Tibial nerve (tissue), 4 donors: ENCODE data around the gene BMP15. TPM values are rescaled to one million over a fixed set of nuclear protein-coding genes. Genes with fewer than 3 reads are reported as not detected.

Experiments used
- DNase-seq, 2 donors: peaks; one replicate each; pipeline ENCODE4 v3.0.0-alpha.2; 2019; ENCODE audit warnings: low spot score in 2 of 2
- H3K27ac ChIP-seq, 4 donors: fragments of 200-600 bp; sonication (generic) in 3 of 4; one replicate each; pipeline ENCODE4 v1.5.1; 2017 to 2019; ENCODE audit warnings: mild to moderate bottlenecking in 1 of 4
- H3K27me3 ChIP-seq, 2 donors: fragments of 200-600 bp; sonication (generic) in 1 of 2; one replicate each; pipeline versions ENCODE4 v1.5.1 to v1.6.0; 2017 to 2019
- H3K36me3 ChIP-seq, 3 donors: fragments of 200-600 bp; sonication (generic); one replicate each; pipeline ENCODE4 v1.5.1; 2018 to 2019
- H3K4me1 ChIP-seq, 4 donors: fragments of 200-600 bp; sonication (generic) in 3 of 4; one replicate each; pipeline ENCODE4 v1.5.1; 2017 to 2019
- H3K4me3 ChIP-seq, 4 donors: fragments of 200-600 bp; sonication (generic) in 3 of 4; one replicate each; pipeline ENCODE4 v1.5.1; 2017 to 2019; ENCODE audit warnings: mild to moderate bottlenecking in 1 of 4, moderate library complexity in 1 of 4
- H3K9me3 ChIP-seq, 4 donors: fragments of 200-600 bp; sonication (generic) in 3 of 4; one replicate each; pipeline ENCODE4 v1.5.1; 2017 to 2019
- CTCF ChIP-seq, 5 experiments: fragments of 200-600 bp in 3 of 5; fragments of 450-650 bp in 2 of 5; sonication (generic) in 3 of 5; IDR thresholded peaks; one replicate each; pipeline ENCODE4 v1.5.1; 2016 to 2019; ENCODE audit warnings: antibody characterized with exemption in 5 of 5, mild to moderate bottlenecking in 3 of 5, moderate library complexity in 2 of 5
- EP300 ChIP-seq, 2 donors: sonication (generic); formaldehyde crosslinking; IDR thresholded peaks; one replicate each; pipeline ENCODE4 v1.6.1; 2017; ENCODE audit warnings: antibody characterized with exemption in 2 of 2, mild to moderate bottlenecking in 1 of 2
- POLR2A ChIP-seq, 2 donors: fragments of 450-650 bp; IDR thresholded peaks; one replicate each; pipeline ENCODE4 v1.6.1; 2017; ENCODE audit warnings: antibody characterized with exemption in 2 of 2, mild to moderate bottlenecking in 2 of 2, moderate library complexity in 2 of 2
- WGBS, 2 donors: methylation state at CpG; one replicate each; pipeline ENCODE4 v1.1.5; 2018; 5-methylcytosine and 5-hydroxymethylcytosine counted together
- total RNA-seq, 4 donors: library from RNA; depleted of rRNA; stranded (reverse); fragments of >200 nt; gene quantifications; one replicate each; pipeline ENCODE4 v1.1.0, GENCODE V29; 2016

The BMP15 gene
- total RNA-seq, 4 donors from 2014 or later, result not detected

- Histone ChIP-seq H3K9me3 (no peaks in the 10 kb centered on the region), H3K4me1 (no peaks in the 10 kb centered on the region), H3K27me3 (peaks cover 0 to 4% of the 10 kb centered on the region in 2 donors), H3K4me3 (no peak overlapping the region), H3K36me3 (no peaks in the 10 kb centered on the region), H3K27ac (no peak overlapping the region)
- 36 to 70% methylated on average over 3 to 4 of the region's 4 CpGs for WGBS, 2 donors
- no peak for DNase-seq
- no peak for TF ChIP-seq CTCF (IDR thresholded peaks at IDR 0.05)
- no peak for TF ChIP-seq EP300 (IDR thresholded peaks at IDR 0.05)
- no peak for TF ChIP-seq POLR2A (IDR thresholded peaks at IDR 0.05)
Measured at GRCh38 chrX:50876551-50876950, 34.0 kb upstream of the BMP15 start.

GRCh38 chrX:50877310-50877709 is 33.2 kb upstream of the BMP15 start:
- TF ChIP-seq POLR2A (IDR thresholded peaks at IDR 0.05) (no peak), CTCF (IDR thresholded peaks at IDR 0.05) (no peak), EP300 (IDR thresholded peaks at IDR 0.05) (no peak)
- no peaks in the 10 kb centered on the region for H3K36me3 ChIP-seq
- H3K4me1 ChIP-seq, result no peaks in the 10 kb centered on the region
- no peak overlapping the region for H3K4me3 ChIP-seq
- H3K9me3 ChIP-seq, result no peaks in the 10 kb centered on the region
- DNase-seq, result no peak
- peaks cover 0 to 4% of the 10 kb centered on the region in 2 donors for H3K27me3 ChIP-seq
- no peak overlapping the region for H3K27ac ChIP-seq
- WGBS, 2 donors, result 76 to 81% methylated on average over 6 of the region's 6 CpGs

- Histone ChIP-seq H3K4me1 (no peaks in the 10 kb centered on the region), H3K36me3 (no peaks in the 10 kb centered on the region), H3K27ac (no peak overlapping the region), H3K9me3 (no peaks in the 10 kb centered on the region), H3K4me3 (no peak overlapping the region), H3K27me3 (peaks cover 0 to 4% of the 10 kb centered on the region in 2 donors)
- no peak for TF ChIP-seq POLR2A (IDR thresholded peaks at IDR 0.05)
- TF ChIP-seq CTCF (IDR thresholded peaks at IDR 0.05), result no peak
- no peak for DNase-seq
Measured at GRCh38 chrX:50881028-50881427, 29.5 kb upstream of the BMP15 start.

- 63 to 82% methylated on average over 2 of the region's 2 CpGs for WGBS, 2 donors
- TF ChIP-seq POLR2A (IDR thresholded peaks at IDR 0.05), result no peak
- TF ChIP-seq CTCF (IDR thresholded peaks at IDR 0.05), result no peak
- TF ChIP-seq EP300 (IDR thresholded peaks at IDR 0.05), result no peak
- no peak overlapping the region for H3K4me3 ChIP-seq
- DNase-seq, result no peak
- H3K4me1 ChIP-seq, result no peaks in the 10 kb centered on the region
- H3K36me3 ChIP-seq, result no peaks in the 10 kb centered on the region
- no peaks in the 10 kb centered on the region for H3K27me3 ChIP-seq
- H3K9me3 ChIP-seq, result peaks cover 0 to 3% (median 0%) of the 10 kb centered on the region in 4 donors
- H3K27ac ChIP-seq, result no peak overlapping the region
Measured at GRCh38 chrX:50888884-50889283, 21.7 kb upstream of the BMP15 start.

GRCh38 chrX:50889582-50889981 is 21.0 kb upstream of the BMP15 start:
- no peak for TF ChIP-seq CTCF (IDR thresholded peaks at IDR 0.05)
- no peak for TF ChIP-seq POLR2A (IDR thresholded peaks at IDR 0.05)
- no peak for TF ChIP-seq EP300 (IDR thresholded peaks at IDR 0.05)
- H3K4me1 ChIP-seq, result no peaks in the 10 kb centered on the region
- no peak overlapping the region for H3K27ac ChIP-seq
- H3K9me3 ChIP-seq, result peaks cover 0 to 3% (median 0%) of the 10 kb centered on the region in 4 donors
- DNase-seq, result no peak
- no peaks in the 10 kb centered on the region for H3K27me3 ChIP-seq
- H3K36me3 ChIP-seq, result no peaks in the 10 kb centered on the region
- no peak overlapping the region for H3K4me3 ChIP-seq
- WGBS, 2 donors, result 64 to 88% methylated on average over 1 to 4 of the region's 4 CpGs
